ENCODE measurements around the gene ZNF277.

DNA sequence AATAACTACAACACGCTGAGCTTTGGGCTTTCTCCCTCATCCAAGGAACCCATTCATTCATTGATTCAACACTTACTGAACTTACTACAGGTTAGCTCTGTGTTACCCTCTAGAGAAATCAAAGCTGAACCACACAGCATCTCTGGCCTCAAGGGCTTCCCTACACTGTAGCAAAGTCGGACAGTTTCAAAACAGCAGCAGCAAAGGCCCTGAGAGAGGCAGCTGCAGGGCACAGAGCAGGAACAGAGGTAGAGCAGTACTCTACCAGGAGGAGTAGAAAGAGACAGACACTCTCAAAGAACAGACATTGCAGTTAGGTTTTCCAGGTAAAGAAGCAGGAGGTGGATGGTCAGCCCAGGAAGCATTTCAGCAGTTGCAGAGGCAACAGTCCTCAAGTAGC is 16.4 kb upstream of the ZNF277 start:
- TF ChIP-seq, protein P1, sequence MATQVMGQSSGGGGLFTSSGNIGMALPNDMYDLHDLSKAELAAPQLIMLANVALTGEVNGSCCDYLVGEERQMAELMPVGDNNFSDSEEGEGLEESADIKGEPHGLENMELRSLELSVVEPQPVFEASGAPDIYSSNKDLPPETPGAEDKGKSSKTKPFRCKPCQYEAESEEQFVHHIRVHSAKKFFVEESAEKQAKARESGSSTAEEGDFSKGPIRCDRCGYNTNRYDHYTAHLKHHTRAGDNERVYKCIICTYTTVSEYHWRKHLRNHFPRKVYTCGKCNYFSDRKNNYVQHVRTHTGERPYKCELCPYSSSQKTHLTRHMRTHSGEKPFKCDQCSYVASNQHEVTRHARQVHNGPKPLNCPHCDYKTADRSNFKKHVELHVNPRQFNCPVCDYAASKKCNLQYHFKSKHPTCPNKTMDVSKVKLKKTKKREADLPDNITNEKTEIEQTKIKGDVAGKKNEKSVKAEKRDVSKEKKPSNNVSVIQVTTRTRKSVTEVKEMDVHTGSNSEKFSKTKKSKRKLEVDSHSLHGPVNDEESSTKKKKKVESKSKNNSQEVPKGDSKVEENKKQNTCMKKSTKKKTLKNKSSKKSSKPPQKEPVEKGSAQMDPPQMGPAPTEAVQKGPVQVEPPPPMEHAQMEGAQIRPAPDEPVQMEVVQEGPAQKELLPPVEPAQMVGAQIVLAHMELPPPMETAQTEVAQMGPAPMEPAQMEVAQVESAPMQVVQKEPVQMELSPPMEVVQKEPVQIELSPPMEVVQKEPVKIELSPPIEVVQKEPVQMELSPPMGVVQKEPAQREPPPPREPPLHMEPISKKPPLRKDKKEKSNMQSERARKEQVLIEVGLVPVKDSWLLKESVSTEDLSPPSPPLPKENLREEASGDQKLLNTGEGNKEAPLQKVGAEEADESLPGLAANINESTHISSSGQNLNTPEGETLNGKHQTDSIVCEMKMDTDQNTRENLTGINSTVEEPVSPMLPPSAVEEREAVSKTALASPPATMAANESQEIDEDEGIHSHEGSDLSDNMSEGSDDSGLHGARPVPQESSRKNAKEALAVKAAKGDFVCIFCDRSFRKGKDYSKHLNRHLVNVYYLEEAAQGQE (IDR thresholded peaks at IDR 0.05; ENCODE audit: low read depth): no peak
- TF ChIP-seq YY1 (IDR thresholded peaks at IDR 0.05; ENCODE audit: extremely low read depth, insufficient replicate concordance, low read depth, low read length) (no peak), SP1 (IDR thresholded peaks at IDR 0.05; ENCODE audit: low read depth) (no peak), ELF1 (IDR thresholded peaks at IDR 0.05; ENCODE audit: borderline replicate concordance, low read depth) (no peak), RAD21 (IDR thresholded peaks at IDR 0.05; ENCODE audit: low read depth) (no peak), ZFX (IDR thresholded peaks at IDR 0.05) (no peak), EGR1 (IDR thresholded peaks at IDR 0.05; ENCODE audit: low read depth) (no peak), POLR2AphosphoS5 (IDR thresholded peaks at IDR 0.05; ENCODE audit: low read depth, low read length) (no peak), POLR2A (IDR thresholded peaks at IDR 0.05; ENCODE audit: borderline replicate concordance, extremely low read depth, insufficient read depth, insufficient read length) (no peak), TCF7L2 (IDR thresholded peaks at IDR 0.05; ENCODE audit: borderline replicate concordance, extremely low read depth, insufficient read depth, insufficient read length) (no peak), CEBPB (IDR thresholded peaks at IDR 0.05; ENCODE audit: low read depth) (no peak)
- TF ChIP-seq, protein P2, sequence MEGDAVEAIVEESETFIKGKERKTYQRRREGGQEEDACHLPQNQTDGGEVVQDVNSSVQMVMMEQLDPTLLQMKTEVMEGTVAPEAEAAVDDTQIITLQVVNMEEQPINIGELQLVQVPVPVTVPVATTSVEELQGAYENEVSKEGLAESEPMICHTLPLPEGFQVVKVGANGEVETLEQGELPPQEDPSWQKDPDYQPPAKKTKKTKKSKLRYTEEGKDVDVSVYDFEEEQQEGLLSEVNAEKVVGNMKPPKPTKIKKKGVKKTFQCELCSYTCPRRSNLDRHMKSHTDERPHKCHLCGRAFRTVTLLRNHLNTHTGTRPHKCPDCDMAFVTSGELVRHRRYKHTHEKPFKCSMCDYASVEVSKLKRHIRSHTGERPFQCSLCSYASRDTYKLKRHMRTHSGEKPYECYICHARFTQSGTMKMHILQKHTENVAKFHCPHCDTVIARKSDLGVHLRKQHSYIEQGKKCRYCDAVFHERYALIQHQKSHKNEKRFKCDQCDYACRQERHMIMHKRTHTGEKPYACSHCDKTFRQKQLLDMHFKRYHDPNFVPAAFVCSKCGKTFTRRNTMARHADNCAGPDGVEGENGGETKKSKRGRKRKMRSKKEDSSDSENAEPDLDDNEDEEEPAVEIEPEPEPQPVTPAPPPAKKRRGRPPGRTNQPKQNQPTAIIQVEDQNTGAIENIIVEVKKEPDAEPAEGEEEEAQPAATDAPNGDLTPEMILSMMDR (IDR thresholded peaks at IDR 0.05 in 2 of 3, conservative IDR thresholded peaks at IDR 0.05 in 1 of 3; ENCODE audit: borderline replicate concordance in 1 of 3, insufficient read depth in 1 of 3, low read depth in 2 of 3, low read length in 2 of 3): no peak
- TF ChIP-seq, protein P3, sequence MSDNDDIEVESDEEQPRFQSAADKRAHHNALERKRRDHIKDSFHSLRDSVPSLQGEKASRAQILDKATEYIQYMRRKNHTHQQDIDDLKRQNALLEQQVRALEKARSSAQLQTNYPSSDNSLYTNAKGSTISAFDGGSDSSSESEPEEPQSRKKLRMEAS (IDR thresholded peaks at IDR 0.05): no peak

All from HCT116 (cell line).